HEK293 (cell line): ENCODE measurements around the gene AMACR.

Experiments used
- CTCF ChIA-PET: fragments of 350-600 bp; formaldehyde crosslinking; extraction: SDS; loops from one replicate; lab custom pipeline; 2021; ENCODE audit warnings: antibody characterized with exemption; lab: Yijun Ruan, JAX
- POLR2A ChIA-PET: fragments of 300-600 bp; formaldehyde crosslinking; extraction: SDS; loops from one replicate; lab custom pipeline; 2020; ENCODE audit warnings: antibody characterized with exemption, inconsistent platforms; lab: Yijun Ruan, JAX
- H3K27ac ChIP-seq: fragments of 200-500 bp; sonication (Bioruptor generic); 2 replicates; pipeline ENCODE4 v1.5.1; 2014; ENCODE audit warnings: low read depth, low read length, control low read depth, inconsistent platforms; ENCODE audit errors: extremely low read depth
- H3K36me3 ChIP-seq, 2 experiments: fragments of 200-500 bp in 1 of 2; sonication (Bioruptor generic) in 1 of 2; 1 replicate in 1 of 2; 2 replicates in 1 of 2; pipeline ENCODE4 v1.5.1; 2014 to 2017; ENCODE audit warnings: inconsistent platforms in 2 of 2, low read length in 2 of 2; ENCODE audit not compliant: control insufficient read depth in 2 of 2, insufficient read depth in 1 of 2
- H3K4me1 ChIP-seq: fragments of 200-500 bp; sonication (Bioruptor generic); 2 replicates; pipeline ENCODE4 v1.5.1; 2014; ENCODE audit warnings: mild to moderate bottlenecking, low read length, inconsistent platforms; ENCODE audit not compliant: control insufficient read depth, insufficient read depth
- H3K4me3 ChIP-seq: 2 replicates; pipeline ENCODE4 v1.5.1; 2011; ENCODE audit warnings: low read depth, mild to moderate bottlenecking, control low read depth, low read length, moderate library complexity
- H3K9me3 ChIP-seq: fragments of 200-500 bp; sonication (Bioruptor generic); 2 replicates; pipeline ENCODE4 v1.5.1; 2014; ENCODE audit warnings: low read depth, low read length, inconsistent platforms; ENCODE audit not compliant: control insufficient read depth, insufficient read depth
- BCL6B ChIP-seq: fragments of 450-650 bp; formaldehyde crosslinking; IDR thresholded peaks from 2 replicates; pipeline ENCODE4 v1.5.1; 2017; ENCODE audit warnings: missing biosample characterization, missing genetic modification characterization
- FEZF1 ChIP-seq: fragments of 450-650 bp; formaldehyde crosslinking; IDR thresholded peaks from 2 replicates; pipeline ENCODE4 v1.5.1; 2016; ENCODE audit warnings: missing biosample characterization, missing genetic modification characterization
- KLF16 ChIP-seq: fragments of 450-650 bp; formaldehyde crosslinking; IDR thresholded peaks from 2 replicates; pipeline ENCODE4 v1.5.1; 2017; ENCODE audit warnings: missing biosample characterization, missing genetic modification characterization
- ZBTB17 ChIP-seq: fragments of 450-650 bp; formaldehyde crosslinking; IDR thresholded peaks from 2 replicates; pipeline ENCODE4 v1.5.1; 2016; ENCODE audit warnings: missing biosample characterization, missing genetic modification characterization
- ZBTB20 ChIP-seq: fragments of 450-650 bp; formaldehyde crosslinking; IDR thresholded peaks from 2 replicates; pipeline ENCODE4 v1.5.1; 2016; ENCODE audit warnings: missing biosample characterization, missing genetic modification characterization
- ZNF157 ChIP-seq: fragments of 450-650 bp; formaldehyde crosslinking; IDR thresholded peaks from 2 replicates; pipeline ENCODE4 v1.5.1; 2016; ENCODE audit warnings: missing biosample characterization, missing genetic modification characterization
- ZNF169 ChIP-seq: fragments of 450-650 bp; formaldehyde crosslinking; IDR thresholded peaks from 2 replicates; pipeline ENCODE4 v1.5.1; 2016; ENCODE audit warnings: missing biosample characterization, missing genetic modification characterization
- ZNF175 ChIP-seq: fragments of 450-650 bp; formaldehyde crosslinking; IDR thresholded peaks from 2 replicates; pipeline ENCODE4 v1.5.1; 2016; ENCODE audit warnings: missing biosample characterization, missing genetic modification characterization
- ZNF248 ChIP-seq: fragments of 450-650 bp; formaldehyde crosslinking; IDR thresholded peaks from 2 replicates; pipeline ENCODE4 v1.5.1; 2017; ENCODE audit warnings: missing biosample characterization, missing genetic modification characterization
- ZNF311 ChIP-seq: fragments of 450-650 bp; formaldehyde crosslinking; IDR thresholded peaks from 2 replicates; pipeline ENCODE4 v1.5.1; 2017; ENCODE audit warnings: missing biosample characterization, missing genetic modification characterization, borderline replicate concordance
- ZNF350 ChIP-seq: fragments of 450-650 bp; formaldehyde crosslinking; IDR thresholded peaks from 2 replicates; pipeline ENCODE4 v1.5.0; 2017; ENCODE audit warnings: missing biosample characterization, mild to moderate bottlenecking, missing genetic modification characterization
- ZNF404 ChIP-seq: fragments of 450-650 bp; formaldehyde crosslinking; IDR thresholded peaks from 2 replicates; pipeline ENCODE4 v1.5.1; 2017; ENCODE audit warnings: missing biosample characterization, missing genetic modification characterization
- ZNF423 ChIP-seq: fragments of 450-650 bp; formaldehyde crosslinking; IDR thresholded peaks from 2 replicates; pipeline ENCODE4 v1.5.1; 2016; ENCODE audit warnings: missing biosample characterization, missing genetic modification characterization
- ZNF510 ChIP-seq: fragments of 450-650 bp; formaldehyde crosslinking; IDR thresholded peaks from 2 replicates; pipeline ENCODE4 v1.5.1; 2018; ENCODE audit warnings: mild to moderate bottlenecking, missing genetic modification characterization, missing biosample characterization; ENCODE audit not compliant: insufficient replicate concordance
- ZNF558 ChIP-seq: fragments of 450-650 bp; formaldehyde crosslinking; IDR thresholded peaks from 2 replicates; pipeline ENCODE4 v1.5.1; 2016; ENCODE audit warnings: missing biosample characterization, missing genetic modification characterization
- ZNF560 ChIP-seq: fragments of 450-650 bp; formaldehyde crosslinking; IDR thresholded peaks from 2 replicates; pipeline ENCODE4 v1.5.1; 2017; ENCODE audit warnings: missing biosample characterization, missing genetic modification characterization, borderline replicate concordance
- ZNF585B ChIP-seq: fragments of 450-650 bp; formaldehyde crosslinking; IDR thresholded peaks from 2 replicates; pipeline ENCODE4 v1.5.1; 2016; ENCODE audit warnings: missing biosample characterization, missing genetic modification characterization
- ZNF623 ChIP-seq: fragments of 450-650 bp; formaldehyde crosslinking; IDR thresholded peaks from 2 replicates; pipeline ENCODE4 v1.5.1; 2016; ENCODE audit warnings: missing biosample characterization, missing genetic modification characterization
- ZNF654 ChIP-seq: fragments of 450-650 bp; formaldehyde crosslinking; IDR thresholded peaks from 2 replicates; pipeline ENCODE4 v1.5.1; 2016; ENCODE audit warnings: low read depth, missing biosample characterization, missing genetic modification characterization
- ZNF658 ChIP-seq: fragments of 450-650 bp; formaldehyde crosslinking; IDR thresholded peaks from 2 replicates; pipeline ENCODE4; 2016; ENCODE audit warnings: missing biosample characterization, missing genetic modification characterization
- ZNF660 ChIP-seq: fragments of 450-650 bp; IDR thresholded peaks from 2 replicates; pipeline ENCODE4 v1.5.1; 2018; ENCODE audit warnings: missing biosample characterization, mild to moderate bottlenecking, missing genetic modification characterization
- ZNF837 ChIP-seq: fragments of 450-650 bp; formaldehyde crosslinking; IDR thresholded peaks from 2 replicates; pipeline ENCODE4 v1.5.1; 2016; ENCODE audit warnings: missing biosample characterization, missing genetic modification characterization
- ZXDB ChIP-seq: fragments of 450-650 bp; formaldehyde crosslinking; IDR thresholded peaks from 2 replicates; pipeline ENCODE4 v1.5.1; 2016; ENCODE audit warnings: missing biosample characterization, missing genetic modification characterization
- TF ChIP-seq, protein P1 (sequence below): fragments of 450-650 bp; formaldehyde crosslinking; IDR thresholded peaks from 2 replicates; pipeline ENCODE4 v1.5.1; 2017; ENCODE audit warnings: missing biosample characterization, missing genetic modification characterization
- TF ChIP-seq, protein P2 (sequence below): fragments of 450-650 bp; formaldehyde crosslinking; IDR thresholded peaks from 2 replicates; pipeline ENCODE4 v1.5.1; 2016; ENCODE audit warnings: missing biosample characterization, missing genetic modification characterization
- TF ChIP-seq, protein P3 (sequence below): fragments of 450-650 bp; formaldehyde crosslinking; IDR thresholded peaks from 2 replicates; pipeline ENCODE4 v1.5.1; 2016; ENCODE audit warnings: missing biosample characterization, missing genetic modification characterization

The AMACR gene

DNA sequence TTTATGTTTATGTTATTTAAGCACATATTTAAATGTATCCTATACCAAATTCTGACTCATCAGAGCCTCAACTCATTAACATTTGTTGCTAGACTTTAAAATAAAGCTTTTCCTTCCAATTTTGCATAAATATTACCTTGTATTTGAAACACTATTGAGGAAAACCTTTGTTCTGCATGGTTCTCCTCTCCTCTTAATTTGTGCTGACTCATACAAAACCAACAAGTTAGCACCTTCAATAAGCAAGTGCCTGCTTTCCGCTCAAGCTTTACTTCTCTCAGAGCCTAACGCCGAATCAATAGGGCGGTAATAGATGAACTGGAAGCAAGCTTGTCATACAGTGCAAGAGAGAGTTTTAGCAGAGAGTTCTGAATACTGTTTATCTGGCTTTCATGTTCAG lies 7.9 kb downstream of the AMACR start:
- no peak overlapping the region for H3K27ac ChIP-seq
- H3K9me3 ChIP-seq, result no peaks in the 10 kb centered on the region
- TF ChIP-seq ZNF404 (tag by site-specific recombination) (no peak), ZXDB (tag by site-specific recombination) (no peak), ZNF157 (tag by site-specific recombination) (no peak), ZNF350 (no peak), ZNF175 (tag by site-specific recombination) (no peak), ZBTB17 (tag by site-specific recombination) (no peak), FEZF1 (tag by site-specific recombination) (no peak), KLF16 (no peak), ZNF169 (tag by site-specific recombination) (no peak), ZNF585B (no peak), ZNF560 (no peak), ZNF311 (tag by site-specific recombination) (no peak), ZNF558 (tag by site-specific recombination) (no peak), ZNF658 (no peak), ZNF510 (tag by site-specific recombination) (no peak), ZNF423 (tag by site-specific recombination) (no peak), ZNF837 (tag by site-specific recombination) (no peak), ZNF248 (tag by site-specific recombination) (no peak)
- TF ChIP-seq, protein P1, sequence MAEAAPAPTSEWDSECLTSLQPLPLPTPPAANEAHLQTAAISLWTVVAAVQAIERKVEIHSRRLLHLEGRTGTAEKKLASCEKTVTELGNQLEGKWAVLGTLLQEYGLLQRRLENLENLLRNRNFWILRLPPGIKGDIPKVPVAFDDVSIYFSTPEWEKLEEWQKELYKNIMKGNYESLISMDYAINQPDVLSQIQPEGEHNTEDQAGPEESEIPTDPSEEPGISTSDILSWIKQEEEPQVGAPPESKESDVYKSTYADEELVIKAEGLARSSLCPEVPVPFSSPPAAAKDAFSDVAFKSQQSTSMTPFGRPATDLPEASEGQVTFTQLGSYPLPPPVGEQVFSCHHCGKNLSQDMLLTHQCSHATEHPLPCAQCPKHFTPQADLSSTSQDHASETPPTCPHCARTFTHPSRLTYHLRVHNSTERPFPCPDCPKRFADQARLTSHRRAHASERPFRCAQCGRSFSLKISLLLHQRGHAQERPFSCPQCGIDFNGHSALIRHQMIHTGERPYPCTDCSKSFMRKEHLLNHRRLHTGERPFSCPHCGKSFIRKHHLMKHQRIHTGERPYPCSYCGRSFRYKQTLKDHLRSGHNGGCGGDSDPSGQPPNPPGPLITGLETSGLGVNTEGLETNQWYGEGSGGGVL (tag by site-specific recombination), result no peak
- TF ChIP-seq, protein P2, sequence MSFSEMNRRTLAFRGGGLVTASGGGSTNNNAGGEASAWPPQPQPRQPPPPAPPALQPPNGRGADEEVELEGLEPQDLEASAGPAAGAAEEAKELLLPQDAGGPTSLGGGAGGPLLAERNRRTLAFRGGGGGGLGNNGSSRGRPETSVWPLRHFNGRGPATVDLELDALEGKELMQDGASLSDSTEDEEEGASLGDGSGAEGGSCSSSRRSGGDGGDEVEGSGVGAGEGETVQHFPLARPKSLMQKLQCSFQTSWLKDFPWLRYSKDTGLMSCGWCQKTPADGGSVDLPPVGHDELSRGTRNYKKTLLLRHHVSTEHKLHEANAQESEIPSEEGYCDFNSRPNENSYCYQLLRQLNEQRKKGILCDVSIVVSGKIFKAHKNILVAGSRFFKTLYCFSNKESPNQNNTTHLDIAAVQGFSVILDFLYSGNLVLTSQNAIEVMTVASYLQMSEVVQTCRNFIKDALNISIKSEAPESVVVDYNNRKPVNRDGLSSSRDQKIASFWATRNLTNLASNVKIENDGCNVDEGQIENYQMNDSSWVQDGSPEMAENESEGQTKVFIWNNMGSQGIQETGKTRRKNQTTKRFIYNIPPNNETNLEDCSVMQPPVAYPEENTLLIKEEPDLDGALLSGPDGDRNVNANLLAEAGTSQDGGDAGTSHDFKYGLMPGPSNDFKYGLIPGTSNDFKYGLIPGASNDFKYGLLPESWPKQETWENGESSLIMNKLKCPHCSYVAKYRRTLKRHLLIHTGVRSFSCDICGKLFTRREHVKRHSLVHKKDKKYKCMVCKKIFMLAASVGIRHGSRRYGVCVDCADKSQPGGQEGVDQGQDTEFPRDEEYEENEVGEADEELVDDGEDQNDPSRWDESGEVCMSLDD (tag by site-specific recombination), result no peak
- no peaks in the 10 kb centered on the region; the same call in 1 of the 2 replicates for H3K4me1 ChIP-seq
- H3K4me3 ChIP-seq, result no peak overlapping the region
- peaks cover 6 to 18% of the 10 kb centered on the region in 2 experiments; a peak in 2 of 3 replicates for H3K36me3 ChIP-seq
- POLR2A ChIA-PET, result no interaction called here
- CTCF ChIA-PET, result interaction anchor here (0.5 to 1.0 kb wide), 6 partner anchors 9 to 564 kb away, joined by 3 to 4 read pairs (median 3); no protein-coding TSS in a partner anchor

GRCh38 chr5:33997331-33997983 lies 10.4 kb downstream of the AMACR start:
- TF ChIP-seq ZNF660 (tag by site-specific recombination), result peak; percentile 25; the same call in 1 of the 2 replicates
- TF ChIP-seq ZNF510 (tag by site-specific recombination), result no peak
- no peak for TF ChIP-seq ZNF623
- TF ChIP-seq BCL6B, result no peak
- no peak for TF ChIP-seq ZNF311 (tag by site-specific recombination)
- TF ChIP-seq, protein P3, sequence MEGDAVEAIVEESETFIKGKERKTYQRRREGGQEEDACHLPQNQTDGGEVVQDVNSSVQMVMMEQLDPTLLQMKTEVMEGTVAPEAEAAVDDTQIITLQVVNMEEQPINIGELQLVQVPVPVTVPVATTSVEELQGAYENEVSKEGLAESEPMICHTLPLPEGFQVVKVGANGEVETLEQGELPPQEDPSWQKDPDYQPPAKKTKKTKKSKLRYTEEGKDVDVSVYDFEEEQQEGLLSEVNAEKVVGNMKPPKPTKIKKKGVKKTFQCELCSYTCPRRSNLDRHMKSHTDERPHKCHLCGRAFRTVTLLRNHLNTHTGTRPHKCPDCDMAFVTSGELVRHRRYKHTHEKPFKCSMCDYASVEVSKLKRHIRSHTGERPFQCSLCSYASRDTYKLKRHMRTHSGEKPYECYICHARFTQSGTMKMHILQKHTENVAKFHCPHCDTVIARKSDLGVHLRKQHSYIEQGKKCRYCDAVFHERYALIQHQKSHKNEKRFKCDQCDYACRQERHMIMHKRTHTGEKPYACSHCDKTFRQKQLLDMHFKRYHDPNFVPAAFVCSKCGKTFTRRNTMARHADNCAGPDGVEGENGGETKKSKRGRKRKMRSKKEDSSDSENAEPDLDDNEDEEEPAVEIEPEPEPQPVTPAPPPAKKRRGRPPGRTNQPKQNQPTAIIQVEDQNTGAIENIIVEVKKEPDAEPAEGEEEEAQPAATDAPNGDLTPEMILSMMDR (tag by site-specific recombination), result peak; percentile 55
- no peak for TF ChIP-seq ZBTB20
- peak; percentile 44; the same call in 1 of the 2 replicates for TF ChIP-seq ZNF654 (tag by site-specific recombination)
- H3K27ac ChIP-seq, result no peak overlapping the region
- H3K4me3 ChIP-seq, result no peak overlapping the region
- no peaks in the 10 kb centered on the region; the same call in 1 of the 2 replicates for H3K4me1 ChIP-seq
- ChIA-PET POLR2A (interaction anchor here (1.4 kb wide), 1 partner anchor 10 kb away, joined by 5 read pairs; the partner anchor contains the start of gene AMACR), CTCF (interaction anchor here (0.6 to 4.2 kb wide), 19 partner anchors 9 to 1006 kb away, joined by 3 to 28 read pairs (median 4); partner anchors contain the start of gene AMACR)
- peaks cover 3 to 25% of the 10 kb centered on the region in 2 experiments for H3K36me3 ChIP-seq
- no peaks in the 10 kb centered on the region for H3K9me3 ChIP-seq
